Endothelial cell of umbilical vein (primary cell): ENCODE measurements around the gene FNDC1. TPM values are rescaled to one million over a fixed set of nuclear protein-coding genes. Genes with fewer than 3 reads are reported as not detected.

ENCODE experiments used
- BruUV-seq: library from RNA; stranded (reverse); fragments of 400-500 nt; replicated peaks from 2 replicates; lab custom pipeline; 2021; lab: Mats Ljungman, UMichigan
- CTCF ChIA-PET: fragments of 300-600, 350-600 bp; sonication (Branson Sonifier 250); formaldehyde crosslinking; loops from one replicate; lab custom pipeline; 2021; ENCODE audit warnings: antibody characterized with exemption, inconsistent platforms; lab: Charles Lee
- POLR2A ChIA-PET: fragments of 300-600, 350-600 bp; sonication (Branson Sonifier 250); formaldehyde crosslinking; loops from one replicate; lab custom pipeline; 2021; ENCODE audit warnings: antibody characterized with exemption, inconsistent platforms; lab: Charles Lee
- DNase-seq: peaks from one replicate; pipeline ENCODE4 v3.0.0-alpha.2; 2011; ENCODE audit warnings: low read depth, low spot score
- FAIRE-seq: peaks from 2 replicates; lab custom pipeline; 2011; peaks lifted over from hg19 to GRCh38; lab: Jason Lieb, UNC
- H2AFZ ChIP-seq: 2 replicates; pipeline ENCODE4 v1.6.0; 2012; ENCODE audit warnings: low read depth, low read length, control low read depth, inconsistent platforms
- H3K27ac ChIP-seq: 2 replicates; pipeline ENCODE4 v1.5.1; 2011; ENCODE audit warnings: low read depth, mild to moderate bottlenecking, control low read depth, low read length, moderate library complexity; ENCODE audit not compliant: insufficient read depth
- H3K27me3 ChIP-seq, 2 experiments: 2 replicates each; pipeline versions ENCODE4 v1.6.0 to v1.6.1; 2011; ENCODE audit warnings: low read length in 2 of 2, mixed read lengths in 1 of 2; ENCODE audit not compliant: control insufficient read depth in 2 of 2, insufficient read depth in 2 of 2
- H3K36me3 ChIP-seq, 2 experiments: 2 replicates in 1 of 2; 3 replicates in 1 of 2; pipeline ENCODE4 v1.5.1; 2011; ENCODE audit warnings: low read length in 2 of 2, mild to moderate bottlenecking in 1 of 2, moderate library complexity in 1 of 2; ENCODE audit not compliant: control insufficient read depth in 2 of 2, insufficient read depth in 2 of 2; ENCODE audit errors: extremely low read depth in 1 of 2
- H3K4me1 ChIP-seq: 3 replicates; pipeline ENCODE4 v1.5.1; 2011; ENCODE audit warnings: mild to moderate bottlenecking, low read length; ENCODE audit not compliant: control insufficient read depth, insufficient read depth; ENCODE audit errors: extremely low read depth
- H3K4me2 ChIP-seq: 2 replicates; pipeline ENCODE4 v1.6.1; 2011; ENCODE audit warnings: low read length, control low read depth, mixed read lengths; ENCODE audit not compliant: insufficient read depth
- H3K4me3 ChIP-seq, 3 experiments: fragments of 200-600 bp in 1 of 3; sonication (generic), shearing (Covaris generic) in 1 of 3; replicated peaks in 1 of 3; 2 replicates each; pipeline ENCODE4 v1.5.1; 2011 to 2016; ENCODE audit warnings: control low read depth in 3 of 3, low read length in 3 of 3, mild to moderate bottlenecking in 2 of 3, inconsistent platforms in 1 of 3, low read depth in 1 of 3, moderate library complexity in 1 of 3; ENCODE audit not compliant: insufficient read depth in 1 of 3
- H3K79me2 ChIP-seq: 2 replicates; pipeline ENCODE4 v1.6.0; 2012; ENCODE audit warnings: low read length, inconsistent platforms; ENCODE audit not compliant: control insufficient read depth, insufficient read depth
- H3K9ac ChIP-seq: replicated peaks from 2 replicates; pipeline ENCODE3; 2011; ENCODE audit warnings: low read length, control low read depth; ENCODE audit not compliant: insufficient read depth; ENCODE audit errors: extremely low read depth
- H3K9me1 ChIP-seq: replicated peaks from 3 replicates; pipeline ENCODE4 v1.6.0; 2011; ENCODE audit warnings: mild to moderate bottlenecking, low read length; ENCODE audit not compliant: control insufficient read depth, insufficient read depth; ENCODE audit errors: extremely low read depth
- H3K9me3 ChIP-seq: replicated peaks from 2 replicates; pipeline ENCODE4 v1.5.1; 2012; ENCODE audit warnings: low read length, inconsistent platforms; ENCODE audit not compliant: control insufficient read depth, insufficient read depth
- H4K20me1 ChIP-seq: replicated peaks from 2 replicates; pipeline ENCODE3; 2011; ENCODE audit warnings: mild to moderate bottlenecking, low read length; ENCODE audit not compliant: control insufficient read depth, insufficient read depth; ENCODE audit errors: extremely low read depth
- CTCF ChIP-seq, 2 donors: IDR thresholded peaks; 1 replicate in 1 of 2; 2 replicates in 1 of 2; pipeline ENCODE4 v1.5.1; 2011; ENCODE audit warnings: low read length in 2 of 2, mild to moderate bottlenecking in 2 of 2, moderate library complexity in 2 of 2, control low read depth in 1 of 2, inconsistent platforms in 1 of 2, low read depth in 1 of 2; ENCODE audit not compliant: insufficient read depth in 1 of 2; ENCODE audit errors: extremely low read depth in 1 of 2
- EZH2 ChIP-seq: IDR thresholded peaks from 2 replicates; pipeline ENCODE4 v1.6.1; 2012; ENCODE audit warnings: borderline replicate concordance, low read depth, mild to moderate bottlenecking, moderate library complexity, low read length, inconsistent platforms; ENCODE audit not compliant: severe bottlenecking
- FOS ChIP-seq: IDR thresholded peaks from 2 replicates; pipeline ENCODE4 v1.6.1; 2011; ENCODE audit warnings: mild to moderate bottlenecking, low read length, moderate library complexity, borderline replicate concordance; ENCODE audit not compliant: insufficient read depth
- GATA2 ChIP-seq: IDR thresholded peaks from 2 replicates; pipeline ENCODE4 v1.7.0; 2011; ENCODE audit warnings: low read depth, mild to moderate bottlenecking, moderate library complexity, mixed read lengths, low read length; ENCODE audit not compliant: insufficient read length, insufficient read depth
- JUN ChIP-seq: IDR thresholded peaks from 2 replicates; pipeline ENCODE4 v1.6.1; 2011; ENCODE audit warnings: borderline replicate concordance, low read depth; ENCODE audit not compliant: insufficient read length, insufficient read depth
- MAX ChIP-seq: IDR thresholded peaks from 2 replicates; pipeline ENCODE4 v1.6.1; 2011; ENCODE audit not compliant: insufficient read depth, insufficient read length
- MYC ChIP-seq: IDR thresholded peaks from one replicate; pipeline ENCODE4 v1.6.1; 2011; ENCODE audit warnings: mild to moderate bottlenecking, low read depth, low read length
- POLR2A ChIP-seq: IDR thresholded peaks from 2 replicates; pipeline ENCODE4 v1.6.1; 2012; ENCODE audit warnings: low read depth, mild to moderate bottlenecking, control low read depth, low read length
- POLR2AphosphoS5 ChIP-seq: IDR thresholded peaks from 2 replicates; pipeline ENCODE4 v1.6.1; 2012; ENCODE audit warnings: low read depth, mild to moderate bottlenecking, control low read depth, low read length, moderate library complexity; ENCODE audit not compliant: insufficient read depth
- dilution Hi-C: fragments of 300-500 bp; cut with MboI; formaldehyde crosslinking; loops from one replicate; pipeline ENCODE4 v1.15.0; 2019; ENCODE audit warnings: low sequenced_read_pairs; ENCODE audit not compliant: extremely low pct_ligation_motif_present
- intact Hi-C: fragments of 100-400 bp; cut with micrococcal nuclease; formaldehyde crosslinking; loops from one replicate; pipeline ENCODE4 v1.10.0; 2022
- polyA plus RNA-seq, 4 experiments: library from polyadenylated mRNA; depleted of rRNA in 3 of 4; stranded (reverse) in 3 of 4; unstranded in 1 of 4; fragments of >200 nt; gene quantifications; 2 replicates each; pipeline versions ENCODE4 v1.2.1 to v1.2.3, GENCODE V29; 2011 to 2012; ENCODE audit warnings: missing spikeins in 1 of 4
- total RNA-seq: library from RNA; stranded (reverse); gene quantifications from 2 replicates; pipeline ENCODE4 v1.2.3, GENCODE V29; 2021

FNDC1 gene
- total and polyA plus RNA-seq, 2 donors (not counting 3 experiments of a cell fraction or from before 2014, with no cell fraction given), result 0.04 TPM; not detected in 1

- Histone ChIP-seq H3K27me3 (no peaks in the 10 kb centered on the region), H3K27ac (no peak overlapping the region), H4K20me1 (no peaks in the 10 kb centered on the region), H3K9me1 (no peaks in the 10 kb centered on the region), H3K4me2 (no peak overlapping the region), H3K4me3 (no peak overlapping the region), H3K36me3 (no peaks in the 10 kb centered on the region), H3K79me2 (no peaks in the 10 kb centered on the region), H2AFZ (no peak overlapping the region), H3K9me3 (no peaks in the 10 kb centered on the region), H3K9ac (no peak overlapping the region), H3K4me1 (no peaks in the 10 kb centered on the region)
- BruUV-seq, result no TSS peak
- ChIA-PET CTCF (no interaction called here), POLR2A (no interaction called here)
- dilution Hi-C loops, result no loop called here
- TF ChIP-seq JUN (no peak), MAX (no peak), GATA2 (no peak), MYC (no peak), POLR2A (no peak), CTCF (IDR thresholded peaks at IDR 0.05; ENCODE audit: extremely low read depth in 1 of 2, insufficient read depth in 1 of 2, low read depth in 1 of 2, low read length in 2 of 2) (no peak), POLR2AphosphoS5 (no peak), FOS (no peak), EZH2 (no peak)
- no peak for FAIRE-seq
- intact Hi-C loops, result no loop called here
- no peak for DNase-seq
These were observed 35.4 kb downstream of the FNDC1 start for GRCh38 chr6:159204605-159205004.
